H1 (cell line): Measurements from ENCODE around the gene AGAP1. TPM values are rescaled to one million over a fixed set of nuclear protein-coding genes. Genes with fewer than 3 reads are reported as not detected.

Source experiments
- CTCF ChIA-PET: fragments of 300-600 bp; sonication (Branson Sonifier 250); formaldehyde crosslinking; loops from one replicate; lab custom pipeline; 2021; ENCODE audit not compliant: partially characterized antibody; lab: Charles Lee
- POLR2A ChIA-PET: fragments of 300-600 bp; sonication (Branson Sonifier 250); formaldehyde crosslinking; loops from one replicate; lab custom pipeline; 2021; ENCODE audit warnings: inconsistent platforms; ENCODE audit not compliant: partially characterized antibody; lab: Charles Lee
- DNase-seq, 2 experiments: peaks; one replicate each; pipeline versions ENCODE4 v3.0.0 to v3.0.0-alpha.2; 2010 to 2022; ENCODE audit warnings: low spot score in 2 of 2, low read depth in 1 of 2, mixed read lengths in 1 of 2
- FAIRE-seq: peaks from 2 replicates; lab custom pipeline; 2011; peaks lifted over from hg19 to GRCh38; lab: Jason Lieb, UNC
- H2AFZ ChIP-seq: 2 replicates; pipeline ENCODE4 v1.8.1; 2012; ENCODE audit warnings: low read length, inconsistent platforms
- H2AK5ac ChIP-seq: 2 replicates; pipeline ENCODE4 v1.6.1; 2013; ENCODE audit warnings: low read depth, low read length
- H2BK120ac ChIP-seq: replicated peaks from 2 replicates; pipeline ENCODE3; 2013; ENCODE audit warnings: low read depth, low read length, inconsistent platforms
- H2BK12ac ChIP-seq: 2 replicates; pipeline ENCODE4 v1.6.1; 2013; ENCODE audit warnings: low read depth, low read length
- H2BK15ac ChIP-seq: 2 replicates; pipeline ENCODE4 v1.6.1; 2013; ENCODE audit warnings: low read length
- H2BK20ac ChIP-seq: 2 replicates; pipeline ENCODE4 v1.6.1; 2013; ENCODE audit warnings: low read length
- H2BK5ac ChIP-seq: 2 replicates; pipeline ENCODE4 v1.6.1; 2013; ENCODE audit warnings: low read depth, low read length
- H3K14ac ChIP-seq: 2 replicates; pipeline ENCODE4 v1.6.1; 2013; ENCODE audit warnings: inconsistent platforms; ENCODE audit not compliant: insufficient read length
- H3K18ac ChIP-seq: 2 replicates; pipeline ENCODE4 v1.6.1; 2013; ENCODE audit warnings: low read length; ENCODE audit errors: extremely low read depth
- H3K23ac ChIP-seq: 2 replicates; pipeline ENCODE4 v1.6.1; 2013; ENCODE audit warnings: inconsistent platforms; ENCODE audit not compliant: insufficient read length
- H3K23me2 ChIP-seq: 2 replicates; pipeline ENCODE4 v1.6.1; 2013; ENCODE audit warnings: low read depth, low read length
- H3K27ac ChIP-seq: 2 replicates; pipeline ENCODE4 v1.6.1; 2011; ENCODE audit warnings: low read depth, low read length, inconsistent platforms
- H3K27me3 ChIP-seq, 4 experiments: replicated peaks in 1 of 4; 1 replicate in 1 of 4; 2 replicates in 3 of 4; pipeline versions ENCODE4 v1.6.1 to v1.8.1; 2011 to 2013; ENCODE audit warnings: low read length in 3 of 4, mild to moderate bottlenecking in 3 of 4, inconsistent platforms in 2 of 4, mixed read lengths in 2 of 4, moderate library complexity in 1 of 4; ENCODE audit not compliant: control insufficient read depth in 3 of 4, insufficient read depth in 3 of 4; ENCODE audit errors: extremely low read depth in 1 of 4
- H3K36me3 ChIP-seq, 4 experiments: 2 replicates each; pipeline versions ENCODE4 v1.6.1 to v1.8.1; 2011 to 2013; ENCODE audit warnings: mild to moderate bottlenecking in 4 of 4, low read length in 3 of 4, moderate library complexity in 2 of 4, control low read depth in 1 of 4, inconsistent platforms in 1 of 4; ENCODE audit not compliant: insufficient read depth in 4 of 4, control insufficient read depth in 2 of 4
- H3K4ac ChIP-seq: replicated peaks from 2 replicates; pipeline ENCODE3; 2013; ENCODE audit warnings: low read length, low read depth, mixed read lengths, inconsistent platforms; ENCODE audit not compliant: insufficient read length
- H3K4me1 ChIP-seq, 4 experiments: replicated peaks in 1 of 4; 1 replicate in 1 of 4; 2 replicates in 3 of 4; pipeline versions ENCODE4 v1.6.1 to v1.8.1; 2011 to 2013; ENCODE audit warnings: low read length in 3 of 4, inconsistent platforms in 2 of 4, mixed read lengths in 1 of 4; ENCODE audit not compliant: insufficient read depth in 4 of 4, control insufficient read depth in 3 of 4
- H3K4me2 ChIP-seq, 2 experiments: 2 replicates each; pipeline versions ENCODE4 v1.6.1 to v1.8.1; 2011 to 2013; ENCODE audit warnings: low read depth in 2 of 2, low read length in 2 of 2, control low read depth in 1 of 2, inconsistent platforms in 1 of 2, mild to moderate bottlenecking in 1 of 2; ENCODE audit not compliant: insufficient read depth in 1 of 2
- H3K4me3 ChIP-seq, 4 experiments: fragments of 200-600, 300-600 bp in 1 of 4; sonication (generic), shearing (Covaris generic), sonication (Bioruptor Twin) in 1 of 4; 2 replicates each; pipeline versions ENCODE4 v1.5.1 to v1.8.1; 2011 to 2016; ENCODE audit warnings: low read length in 4 of 4, low read depth in 3 of 4, control low read depth in 2 of 4, inconsistent platforms in 2 of 4, mild to moderate bottlenecking in 2 of 4, mixed read lengths in 1 of 4, moderate library complexity in 1 of 4; ENCODE audit not compliant: insufficient read depth in 2 of 4; ENCODE audit errors: extremely low read depth in 1 of 4
- H3K56ac ChIP-seq: replicated peaks from 2 replicates; pipeline ENCODE3; 2013; ENCODE audit warnings: low read depth, mild to moderate bottlenecking, mixed read lengths, low read length, inconsistent platforms; ENCODE audit not compliant: insufficient read length
- H3K79me1 ChIP-seq: 2 replicates; pipeline ENCODE4 v1.6.1; 2013; ENCODE audit warnings: low read depth, low read length, control low read depth
- H3K79me2 ChIP-seq, 2 experiments: 2 replicates each; pipeline versions ENCODE4 v1.6.1 to v1.8.1; 2012 to 2013; ENCODE audit warnings: low read length in 2 of 2, mild to moderate bottlenecking in 2 of 2, inconsistent platforms in 1 of 2; ENCODE audit not compliant: insufficient read depth in 2 of 2, control insufficient read depth in 1 of 2
- H3K9ac ChIP-seq, 4 experiments: replicated peaks in 1 of 4; 1 replicate in 1 of 4; 2 replicates in 3 of 4; pipeline versions ENCODE4 v1.6.1 to v1.8.1; 2011 to 2013; ENCODE audit warnings: low read depth in 3 of 4, low read length in 3 of 4, control low read depth in 2 of 4, mild to moderate bottlenecking in 2 of 4, moderate library complexity in 2 of 4, inconsistent platforms in 1 of 4; ENCODE audit errors: extremely low read depth in 1 of 4
- H3K9me3 ChIP-seq, 2 experiments: 2 replicates each; pipeline versions ENCODE4 v1.6.1 to v1.8.1; 2012 to 2013; ENCODE audit warnings: mild to moderate bottlenecking in 2 of 2, moderate library complexity in 2 of 2, control low read depth in 1 of 2, inconsistent platforms in 1 of 2, low read depth in 1 of 2, low read length in 1 of 2, mixed read lengths in 1 of 2; ENCODE audit not compliant: insufficient read depth in 2 of 2
- H4K20me1 ChIP-seq, 2 experiments: replicated peaks in 1 of 2; 2 replicates each; pipeline versions ENCODE3 to v1.8.1; 2011 to 2013; ENCODE audit warnings: inconsistent platforms in 2 of 2, low read length in 2 of 2, mild to moderate bottlenecking in 1 of 2; ENCODE audit not compliant: insufficient read depth in 2 of 2, control insufficient read depth in 1 of 2
- H4K5ac ChIP-seq: 2 replicates; pipeline ENCODE4 v1.6.1; 2013; ENCODE audit warnings: low read length, low read depth, mixed read lengths, inconsistent platforms; ENCODE audit not compliant: insufficient read length
- H4K8ac ChIP-seq: 2 replicates; pipeline ENCODE4 v1.8.0; 2013; ENCODE audit warnings: mild to moderate bottlenecking, moderate library complexity, low read length, inconsistent platforms; ENCODE audit not compliant: insufficient read depth; ENCODE audit errors: extremely low read depth
- H4K91ac ChIP-seq: replicated peaks from 2 replicates; pipeline ENCODE3; 2013; ENCODE audit warnings: low read length, mixed read lengths, inconsistent platforms; ENCODE audit not compliant: insufficient read length
- CBX5 ChIP-seq: fragments of 300-800, 300-1000 bp; sonication (generic); IDR thresholded peaks from 2 replicates; pipeline ENCODE4 v1.7.1; 2016; ENCODE audit warnings: antibody characterized with exemption, low read length, low read depth
- CBX8 ChIP-seq: fragments of 300-800, 300-1000 bp; sonication (generic); IDR thresholded peaks from 2 replicates; pipeline ENCODE4 v1.7.1; 2016; ENCODE audit warnings: low read depth, low read length, borderline replicate concordance
- KDM4A ChIP-seq: IDR thresholded peaks from one replicate; pipeline ENCODE4 v1.7.1; 2012; ENCODE audit warnings: low read depth, mild to moderate bottlenecking, moderate library complexity, low read length, inconsistent platforms; ENCODE audit not compliant: severe bottlenecking
- NRF1 ChIP-seq: IDR thresholded peaks from 2 replicates; pipeline ENCODE4 v1.6.1; 2011; ENCODE audit warnings: mild to moderate bottlenecking, low read depth, low read length, improper control_type of control experiment
- TAF7 ChIP-seq: optimal IDR thresholded peaks from 2 replicates; pipeline ENCODE3; 2011; ENCODE audit warnings: low read depth, mild to moderate bottlenecking, inconsistent platforms, low read length, moderate library complexity, borderline replicate concordance
- WGBS, 2 experiments: shearing (Covaris generic) in 1 of 2; methylation state at CpG; one replicate each; pipeline versions ENCODE4 v1.1.6 to v1.1.7; 2013 to 2015; ENCODE audit warnings: low lambda C conversion rate in 2 of 2, mixed read lengths in 2 of 2, inconsistent platforms in 1 of 2, low coverage in 1 of 2, missing lambda C conversion rate in 1 of 2; ENCODE audit not compliant: insufficient replicate concordance in 2 of 2, insufficient coverage in 1 of 2, insufficient read length in 1 of 2; ENCODE audit errors: extremely low coverage in 1 of 2, missing lambda C conversion rate in 1 of 2; 5-methylcytosine and 5-hydroxymethylcytosine counted together
- polyA plus RNA-seq, 7 experiments: library from polyadenylated mRNA; depleted of rRNA in 3 of 7; stranded (reverse) in 5 of 7; unstranded in 2 of 7; fragments of >200 nt in 5 of 7; fragments of 200-250 nt in 2 of 7; gene quantifications; 1 replicate in 5 of 7; 2 replicates in 1 of 7; 4 replicates in 1 of 7; pipeline versions ENCODE4 v1.2.1 to v1.2.3, GENCODE V29; 2011 to 2013; ENCODE audit warnings: missing spikeins in 2 of 7, mixed read lengths in 2 of 7
- total RNA-seq: library from RNA; stranded (reverse); fragmentation: NEBNext Ultra II Directional; extraction: Animal tissue kit (Norgen Biotek cat#: 25700); gene quantifications from 2 replicates; pipeline ENCODE4 v1.2.1, GENCODE V29; 2021

The AGAP1 gene
- total and polyA plus RNA-seq, 2 of the 8 experiments (the other 6 are each of a cell fraction or from before 2014, with no cell fraction given), result 18.1 to 39.4 TPM

- H4K20me1 ChIP-seq, result peaks cover 14 to 15% of the 10 kb centered on the region in 2 experiments
- CTCF ChIA-PET, result interaction anchor here (0.9 to 2.4 kb wide), 3 partner anchors 51 to 146 kb away, joined by 4 to 11 read pairs (median 4); no protein-coding TSS in a partner anchor
Observed at GRCh38 chr2:235599596-235600338, 105.9 kb downstream of the AGAP1 start.

More at GRCh38 chr2:235599596-235600338, 105.9 kb downstream of the AGAP1 start:
- WGBS, 2 experiments, result 93% methylated on average over 16 of the region's 16 CpGs; no CpG with 5 or more reads in 1 of the 2 experiments
- TF ChIP-seq CBX5 (no peak), TAF7 (no peak), KDM4A (no peak), CBX8 (no peak), NRF1 (no peak)
- TF ChIP-seq, all 59 proteins: peak for 0
- no peak overlapping the region for H2AK5ac ChIP-seq
- peaks cover 0 to 4% (median 0%) of the 10 kb centered on the region in 4 experiments; a peak in 1 of 7 replicates for H3K4me1 ChIP-seq
- no peak overlapping the region for H3K14ac ChIP-seq
- H3K4me3 ChIP-seq, result no peak overlapping the region
- H2BK5ac ChIP-seq, result no peak overlapping the region
- H3K36me3 ChIP-seq, result no peaks in the 10 kb centered on the region
- H3K79me1 ChIP-seq, result peaks cover 8% of the 10 kb centered on the region
- no peaks in the 10 kb centered on the region for H3K27me3 ChIP-seq
- no peak overlapping the region for H4K8ac ChIP-seq
- H3K27ac ChIP-seq, result no peak overlapping the region
- no peak overlapping the region for H2BK120ac ChIP-seq
- POLR2A ChIA-PET, result no interaction called here
- no peak overlapping the region for H3K4me2 ChIP-seq
- H2BK20ac ChIP-seq, result no peak overlapping the region
- no peak overlapping the region for H3K18ac ChIP-seq
- no peaks in the 10 kb centered on the region for H3K23me2 ChIP-seq
- no peak overlapping the region for H2BK15ac ChIP-seq
- H3K79me2 ChIP-seq, result peaks cover 0 to 74% of the 10 kb centered on the region in 2 experiments; a peak in 2 of 4 replicates
- no peak for DNase-seq
- H4K5ac ChIP-seq, result no peak overlapping the region
- no peak overlapping the region for H3K4ac ChIP-seq
- H2BK12ac ChIP-seq, result no peak overlapping the region
- H4K91ac ChIP-seq, result no peak overlapping the region
- peaks cover 0 to 2% of the 10 kb centered on the region in 2 experiments; a peak in 1 of 4 replicates for H3K9me3 ChIP-seq
- no peak overlapping the region for H3K56ac ChIP-seq
- FAIRE-seq, result no peak
- H2AFZ ChIP-seq, result no peak overlapping the region
- no peak overlapping the region for H3K9ac ChIP-seq
- no peak overlapping the region for H3K23ac ChIP-seq
